Glomerular endothelial cell (primary cell): ENCODE measurements around the gene MGME1. TPM values are rescaled to one million over a fixed set of nuclear protein-coding genes. Genes with fewer than 3 reads are reported as not detected.
"Not testable (repeated sequence)": the region's sequence is repeated elsewhere in the genome, so short reads cannot be mapped to it uniquely, and the experiment has no call there.

ENCODE experiments used
- DNase-seq: peaks from one replicate; pipeline ENCODE4 v3.0.0-alpha.2; 2011; ENCODE audit warnings: low read depth, low spot score; ENCODE audit errors: extremely low read depth
- total RNA-seq: library from RNA; depleted of rRNA; stranded (reverse); fragments of >200 nt; gene quantifications from 2 replicates; pipeline ENCODE4 v1.2.3, GENCODE V29; 2015

Gene MGME1
- total RNA-seq, 1 donor from 2014 or later = 18.6 TPM

- DNase-seq = no peak
These were observed 44.1 kb downstream of the MGME1 start for GRCh38 chr20:18012901-18013300.

DNA sequence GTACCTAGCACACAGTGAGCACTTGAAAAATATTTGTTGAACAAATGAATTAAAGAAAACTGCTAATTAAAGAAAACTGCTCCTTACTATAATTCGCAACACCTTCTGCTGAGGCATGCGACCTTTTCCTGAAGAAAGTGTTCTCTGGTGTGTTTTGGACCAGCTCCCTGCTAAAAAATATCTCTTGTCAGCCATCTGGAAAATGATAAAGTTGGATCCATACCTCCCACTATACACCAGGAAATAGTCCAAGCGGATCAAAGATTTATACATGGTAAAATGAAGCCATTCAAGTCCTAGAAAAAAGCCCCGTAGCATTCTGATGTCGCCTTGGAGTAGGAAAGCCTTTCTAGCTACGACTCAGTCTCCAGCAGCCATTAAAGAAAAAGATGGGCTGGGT is 45.6 kb downstream of the MGME1 start:
- DNase-seq = no peak

DNA sequence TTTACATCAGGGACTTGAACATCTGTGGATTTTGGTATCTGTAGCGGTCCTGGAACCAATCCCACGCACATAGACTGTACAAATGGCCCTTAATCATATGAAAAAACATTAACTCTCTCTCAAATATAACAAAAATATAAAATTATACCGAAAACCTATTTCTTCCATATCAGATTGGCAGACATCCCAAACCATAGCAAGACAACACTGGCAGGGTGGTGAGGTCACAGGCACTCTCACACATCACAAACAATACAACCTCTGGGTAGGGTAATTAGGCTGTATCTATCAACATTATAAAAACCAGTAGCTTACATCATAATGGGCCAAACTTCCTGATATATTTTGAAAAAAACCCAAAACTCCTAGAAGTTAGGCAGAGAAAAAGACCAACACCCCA is 48.0 kb downstream of the MGME1 start:
- no peak for DNase-seq

- no peak for DNase-seq
These were observed 49.3 kb downstream of the MGME1 start for GRCh38 chr20:18018100-18018499.

- DNase-seq = no peak
These were observed 50.2 kb downstream of the MGME1 start for GRCh38 chr20:18019068-18019467.

GRCh38 chr20:18020931-18021330 is 52.1 kb downstream of the MGME1 start:
- no peak for DNase-seq

- no peak for DNase-seq
These were observed 55.8 kb downstream of the MGME1 start for GRCh38 chr20:18024606-18025127.

- DNase-seq = not testable (repeated sequence)
These were observed 58.2 kb downstream of the MGME1 start for GRCh38 chr20:18027011-18027410.

GRCh38 chr20:18030020-18030419 is 61.2 kb downstream of the MGME1 start:
- DNase-seq = no peak

- DNase-seq = no peak
These were observed 62.2 kb downstream of the MGME1 start for GRCh38 chr20:18031050-18031449.

DNA sequence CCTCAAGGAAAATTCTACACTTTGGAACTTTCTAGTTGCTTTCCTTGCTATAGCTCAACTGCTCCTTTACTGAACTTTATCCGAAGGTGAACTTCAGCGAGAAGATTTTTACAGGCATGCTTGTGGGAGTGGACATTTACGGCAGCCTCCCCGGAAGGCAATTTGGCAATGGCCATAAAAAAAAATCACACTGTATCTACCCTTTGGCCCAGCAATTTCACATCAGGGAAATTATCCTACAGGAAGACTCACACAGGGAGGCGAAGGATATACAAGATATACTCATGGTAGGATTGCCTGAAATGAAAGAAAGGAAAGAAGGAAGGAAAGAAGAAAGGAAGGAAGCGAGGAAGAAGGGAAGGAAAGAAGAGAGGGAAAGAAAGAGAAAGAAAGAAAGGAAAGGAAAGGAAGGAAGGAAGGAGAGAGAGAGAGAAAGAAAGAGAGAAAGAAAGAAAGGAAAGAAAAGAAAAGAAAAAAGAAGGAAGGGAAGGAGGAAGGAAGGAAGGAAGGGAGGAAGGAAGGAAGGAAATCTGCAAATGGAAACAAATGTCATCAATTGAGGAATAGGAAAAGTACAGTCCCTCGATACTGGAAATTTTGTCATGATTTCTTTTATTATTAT is 63.2 kb downstream of the MGME1 start:
- no peak for DNase-seq

DNA sequence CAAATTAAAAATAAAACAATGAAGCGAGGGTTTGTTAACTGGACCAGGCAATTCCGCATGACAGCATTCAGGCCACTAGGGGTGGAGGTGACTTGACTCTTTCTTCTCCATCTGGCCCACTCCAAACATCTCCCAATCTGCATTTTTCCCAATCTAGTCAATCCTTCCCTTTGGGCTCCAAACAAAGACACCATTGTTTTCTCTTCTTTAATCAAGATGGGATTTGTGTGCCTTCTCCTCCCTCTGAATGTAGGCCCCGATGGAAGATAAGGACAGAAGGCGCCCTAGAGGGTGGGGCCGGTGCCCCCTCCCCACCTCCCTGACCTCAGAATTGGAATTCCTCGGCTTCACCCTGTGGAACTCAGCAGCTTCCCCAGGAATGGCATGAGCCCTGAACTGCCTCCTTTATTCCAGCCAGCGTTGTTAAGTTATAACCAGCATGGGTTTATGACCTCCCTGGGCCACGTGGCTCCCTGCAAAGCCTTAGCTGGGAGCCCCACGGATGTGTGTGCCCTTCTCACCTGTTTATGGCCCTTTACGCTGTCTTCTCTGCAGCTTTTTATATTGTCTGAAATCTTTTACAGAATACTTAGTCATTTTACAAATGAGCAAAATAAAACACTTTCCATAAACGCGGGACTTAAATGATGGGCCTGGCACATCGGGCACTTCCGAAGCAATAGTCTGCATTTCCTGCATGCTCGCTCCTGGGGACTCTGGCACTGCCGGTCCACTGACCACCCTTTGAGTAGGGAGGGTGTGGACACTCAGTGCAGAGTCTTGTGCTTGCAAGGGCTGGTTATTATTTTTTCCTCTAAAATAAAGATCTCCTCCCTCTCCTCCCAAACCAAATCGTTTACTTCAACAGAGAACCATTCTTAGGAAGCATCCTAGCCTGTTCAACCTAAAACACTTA is 64.4 kb downstream of the MGME1 start:
- no peak for DNase-seq

DNA sequence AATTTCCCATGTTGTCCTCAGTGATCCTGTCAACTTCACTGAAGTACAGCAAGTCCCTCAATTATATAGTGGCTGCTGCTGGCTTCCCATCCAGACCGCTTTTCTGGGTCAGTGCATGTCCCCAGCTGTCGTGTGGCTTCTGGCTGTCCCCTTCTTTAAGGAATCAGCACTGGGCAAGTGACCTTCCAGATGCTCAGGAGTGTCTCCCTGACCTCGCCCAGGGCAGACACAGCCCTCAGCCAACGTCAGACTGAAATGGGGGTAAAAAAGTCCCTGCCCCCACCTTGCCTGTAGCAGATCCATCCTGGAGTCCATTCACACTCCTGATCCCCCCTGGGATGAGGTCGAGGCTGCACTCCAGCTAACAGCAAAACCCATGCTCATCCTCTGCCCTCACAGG is 65.2 kb downstream of the MGME1 start:
- DNase-seq = no peak

DNA sequence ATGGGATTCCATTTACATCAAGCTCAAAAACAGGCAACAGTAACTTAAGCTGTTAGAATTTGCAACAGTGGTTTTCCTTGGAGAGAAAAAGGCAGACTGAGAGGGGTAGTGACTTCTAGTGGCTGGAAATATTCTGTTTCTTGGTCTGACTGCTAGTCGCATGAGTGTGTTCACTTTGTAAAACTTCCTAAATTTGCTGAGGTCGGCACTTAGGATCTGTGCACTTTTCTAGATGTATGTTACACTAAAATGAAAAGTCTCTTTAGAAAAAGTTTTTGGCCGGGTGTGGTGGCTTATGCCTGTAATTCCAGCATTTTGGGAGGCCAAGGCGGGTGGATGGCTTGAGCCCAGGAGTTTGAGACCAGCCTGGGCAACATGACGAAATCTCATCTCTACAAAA is 70.2 kb downstream of the MGME1 start:
- no peak for DNase-seq

Other genes starting within 250 kb of the MGME1 start
- gene SNX5, start 224 bp upstream of the MGME1 start, total RNA-seq = 84.1 and 90.1 TPM in 2 replicates
- gene OVOL2, start 88.9 kb downstream of the MGME1 start, total RNA-seq = not detected in 2 replicates
- gene KAT14, start 168.8 kb downstream of the MGME1 start, total RNA-seq = 8.9 and 13.0 TPM in 2 replicates
- 4.9 and 11.4 TPM in 2 replicates for gene PET117, start 168.8 kb downstream of the MGME1 start, total RNA-seq